Fibroblast of lung (primary cell): Measurements from ENCODE around the gene GPR137C.

Experiments used
- CTCF ChIP-seq, 2 donors: IDR thresholded peaks in 1 of 2; conservative IDR thresholded peaks in 1 of 2; 1 replicate in 1 of 2; 2 replicates in 1 of 2; pipeline ENCODE4 v1.5.1; 2011 to 2012; ENCODE audit warnings: low read length in 2 of 2, control low read depth in 1 of 2, inconsistent platforms in 1 of 2, low read depth in 1 of 2, mild to moderate bottlenecking in 1 of 2
- EZH2 ChIP-seq: IDR thresholded peaks from 2 replicates; pipeline ENCODE4 v1.5.1; 2012; ENCODE audit warnings: low read length, control low read depth, mild to moderate bottlenecking; ENCODE audit errors: missing control alignments

GRCh38 chr14:52607061-52607460, 54.4 kb downstream of the GPR137C start:
- TF ChIP-seq EZH2 (no peak), CTCF (conservative IDR thresholded peaks at IDR 0.05 in 1 of 2, IDR thresholded peaks at IDR 0.05 in 1 of 2; ENCODE audit: low read depth in 1 of 2, low read length in 2 of 2) (no peak)
